LoVo (cell line): ENCODE measurements around the gene DLGAP1.
A peak's percentile ranks its signal among the peaks of the same experiment; 100 is the strongest.

Source experiments
- DNase-seq: peaks from one replicate; pipeline ENCODE4 v3.0.0-alpha.2; 2016; ENCODE audit warnings: low spot score

Gene DLGAP1

GRCh38 chr18:3653263-3653850 is 801.8 kb downstream of the DLGAP1 start:
- DNase-seq, result no peak

DNA sequence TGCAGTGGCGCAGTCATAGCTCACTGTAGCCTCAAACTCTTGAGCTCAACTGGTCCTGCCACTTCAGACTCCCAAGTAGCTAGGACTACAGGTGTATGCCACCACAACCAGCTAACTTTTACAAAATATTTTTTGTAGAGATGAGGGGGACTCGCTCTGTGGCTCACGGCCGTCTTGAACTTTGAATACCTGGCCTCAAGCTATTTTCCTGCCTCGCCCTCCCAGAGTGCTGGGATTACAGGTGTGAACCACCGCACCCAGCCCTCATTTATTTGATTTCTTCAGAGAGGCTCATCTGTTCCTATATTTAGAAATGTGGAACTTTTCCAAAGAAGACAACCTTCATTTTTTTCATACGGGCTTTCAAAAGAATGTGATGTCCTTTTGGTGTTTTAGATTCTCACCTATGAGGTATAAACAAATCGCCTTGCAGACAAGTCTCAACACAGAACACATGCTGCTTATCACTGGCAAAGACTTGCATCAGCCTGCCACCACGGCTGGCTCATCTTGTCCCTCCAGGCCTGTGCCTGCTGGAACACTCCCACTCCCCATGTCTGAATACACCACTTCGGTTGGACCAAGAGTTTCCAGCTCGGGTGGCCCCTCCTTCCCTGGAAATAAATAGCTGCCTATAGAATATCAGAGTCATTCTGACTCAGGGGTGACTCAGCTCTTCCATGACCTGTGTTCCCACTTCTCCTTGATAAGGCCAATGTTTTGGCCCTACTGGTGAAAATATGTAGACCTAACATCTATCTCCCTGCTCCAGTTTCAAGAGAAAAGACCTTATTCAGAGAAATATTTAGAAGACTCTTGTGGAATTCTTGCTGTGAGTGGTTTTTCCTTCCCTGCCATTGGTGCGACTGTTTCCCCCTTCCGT is 802.5 kb downstream of the DLGAP1 start:
- peak; percentile 95 for DNase-seq

GRCh38 chr18:3651266-3651665 is 803.8 kb downstream of the DLGAP1 start:
- no peak for DNase-seq

GRCh38 chr18:3650521-3651042 is 804.5 kb downstream of the DLGAP1 start:
- DNase-seq, result peak; percentile 47

DNA sequence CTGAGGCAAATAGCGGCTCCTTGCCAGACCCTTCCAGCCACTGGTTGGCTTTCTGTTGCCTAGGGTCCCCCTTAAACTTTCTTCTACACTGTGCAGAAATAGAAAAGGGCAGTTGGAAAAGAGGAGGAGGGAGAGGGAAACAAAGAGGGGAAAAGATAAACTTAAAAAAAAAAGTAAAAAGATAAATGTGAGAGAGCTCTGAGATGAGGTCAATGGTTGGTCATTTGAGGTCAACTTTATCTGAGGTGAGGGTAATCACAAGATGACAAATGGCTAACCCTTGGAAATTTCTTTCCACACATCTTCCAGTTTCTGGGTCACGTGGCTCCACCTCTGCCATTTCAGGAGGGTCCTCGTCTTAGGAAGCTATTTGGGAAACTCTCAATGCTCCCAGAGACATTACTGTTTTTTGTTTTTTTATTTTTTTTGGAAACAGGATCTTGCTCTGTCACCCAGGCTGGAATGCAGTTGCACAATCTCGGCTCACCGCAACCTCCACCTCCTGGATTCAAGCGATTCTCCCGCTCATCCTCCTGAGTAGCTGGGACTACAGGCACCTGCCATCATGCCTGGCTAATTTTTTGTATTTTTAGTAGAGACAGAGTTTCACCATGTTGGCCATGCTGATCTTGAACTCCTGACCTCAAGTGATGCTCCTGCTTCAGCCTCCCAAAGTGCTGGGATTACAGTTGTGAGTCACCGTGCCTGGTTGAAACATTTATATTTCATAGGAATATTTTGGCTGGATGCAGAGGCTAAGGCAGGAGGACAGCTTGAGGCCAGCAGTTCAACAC is 805.3 kb downstream of the DLGAP1 start:
- no peak for DNase-seq

GRCh38 chr18:3649135-3649632 is 805.9 kb downstream of the DLGAP1 start:
- no peak for DNase-seq

GRCh38 chr18:3648641-3649040 is 806.5 kb downstream of the DLGAP1 start:
- no peak for DNase-seq

DNA sequence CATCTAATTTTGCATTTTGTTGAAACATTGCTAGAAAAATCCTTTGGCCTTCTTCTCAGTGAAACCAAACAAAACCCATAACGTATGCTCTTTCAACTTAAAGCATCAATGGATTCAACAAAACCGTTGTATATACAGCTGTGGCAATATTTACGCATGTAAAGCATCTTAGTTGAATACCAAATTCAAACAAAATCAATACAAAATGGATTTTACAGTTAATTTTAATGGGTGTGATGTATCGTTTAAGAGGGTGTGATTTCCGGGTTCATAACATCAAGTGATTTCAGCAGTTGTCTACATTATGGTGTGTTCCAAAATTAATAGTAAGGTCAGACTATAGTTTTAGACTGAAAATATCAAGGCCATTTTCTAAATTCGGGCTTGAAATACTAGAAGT is 806.9 kb downstream of the DLGAP1 start:
- DNase-seq, result no peak

DNA sequence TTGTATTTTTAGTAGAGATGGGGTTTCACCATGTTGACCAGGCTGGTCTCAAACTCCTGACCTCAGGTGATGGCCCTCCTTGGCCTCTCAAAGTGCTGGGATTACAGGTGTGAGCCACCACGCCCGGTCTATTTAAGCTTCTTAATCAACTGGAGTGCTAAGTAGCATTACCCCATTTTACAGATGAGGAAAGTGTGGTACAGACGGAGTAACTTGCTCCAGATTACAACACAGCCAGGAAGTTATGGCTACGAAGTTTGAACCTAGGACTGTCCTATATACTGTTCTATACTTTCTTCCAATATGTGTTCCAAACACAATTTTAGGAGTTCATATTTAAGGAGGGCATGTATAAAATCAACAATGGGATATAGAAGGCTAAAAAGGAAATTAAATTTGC is 807.5 kb downstream of the DLGAP1 start:
- DNase-seq, result no peak

DNA sequence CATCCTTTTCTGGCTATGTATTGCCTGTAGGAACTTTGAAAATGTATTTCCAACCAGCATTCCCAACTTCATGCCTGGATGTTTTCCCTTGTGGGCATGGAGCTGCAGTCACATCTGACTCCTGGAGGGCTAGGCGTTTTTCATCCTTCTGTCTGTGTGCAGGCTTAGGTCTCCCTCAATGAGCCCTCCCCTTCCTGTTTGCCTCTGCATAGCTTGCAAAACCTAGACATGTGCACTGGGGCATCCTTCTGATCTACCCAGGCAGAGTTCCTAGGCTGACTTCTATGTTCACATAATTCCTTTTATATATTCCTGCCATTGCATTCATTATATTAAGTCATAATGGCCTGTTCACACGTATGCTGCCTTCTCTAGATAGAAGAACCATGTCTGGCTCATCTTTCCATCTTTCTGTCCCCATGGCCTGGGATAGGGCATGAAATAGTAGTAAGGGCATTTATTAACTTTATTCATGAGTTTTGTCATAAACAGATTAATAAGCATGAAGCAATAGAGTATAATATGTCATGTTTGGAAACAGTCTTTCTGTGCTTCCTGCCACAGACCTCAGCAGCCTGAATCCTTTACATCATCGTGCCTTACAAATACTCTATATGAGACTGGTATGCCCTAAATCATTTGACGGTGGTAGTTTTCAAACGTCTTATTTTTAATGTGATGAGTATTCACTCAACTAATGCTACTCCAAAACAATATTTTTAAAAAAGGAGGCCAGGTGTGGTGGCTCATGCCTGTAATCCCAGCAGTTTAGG is 809.5 kb downstream of the DLGAP1 start:
- no peak for DNase-seq

DNA sequence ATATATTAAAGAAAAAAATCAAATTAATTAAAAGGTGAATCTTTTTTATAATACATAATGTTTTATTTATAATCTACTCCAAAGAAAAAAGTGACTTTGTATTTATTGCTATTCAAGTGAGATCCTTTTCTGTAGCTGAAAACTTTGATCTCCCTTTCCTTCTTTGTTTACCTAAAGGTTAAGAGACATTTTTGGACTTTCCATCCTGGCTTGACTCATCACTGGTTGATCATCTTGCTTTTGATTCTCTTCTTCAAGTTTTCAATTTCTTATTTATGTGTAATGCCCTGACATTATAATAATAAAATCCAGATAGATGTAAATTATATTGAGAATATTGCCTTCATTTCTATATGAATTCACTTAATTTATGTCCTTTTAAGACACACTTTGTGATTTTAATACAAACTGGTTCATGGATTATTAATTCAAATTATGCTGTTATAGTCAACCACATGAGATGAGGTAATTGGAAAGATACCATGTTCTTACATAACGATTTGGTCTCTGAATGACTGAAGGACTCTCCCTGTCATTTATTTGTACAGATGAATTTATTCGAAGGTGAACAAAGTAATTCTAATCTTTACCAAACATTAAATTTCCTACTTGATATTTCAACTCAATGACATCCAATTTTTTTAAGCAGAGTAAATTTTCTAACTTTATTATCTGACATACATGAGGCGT is 820.7 kb downstream of the DLGAP1 start:
- DNase-seq, result no peak

- no peak for DNase-seq
These were observed 823.2 kb downstream of the DLGAP1 start for GRCh38 chr18:3631887-3632286.

GRCh38 chr18:3626929-3627458 is 828.1 kb downstream of the DLGAP1 start:
- DNase-seq, result peak; percentile 60

- no peak for DNase-seq
These were observed 829.4 kb downstream of the DLGAP1 start for GRCh38 chr18:3625742-3626091.

DNA sequence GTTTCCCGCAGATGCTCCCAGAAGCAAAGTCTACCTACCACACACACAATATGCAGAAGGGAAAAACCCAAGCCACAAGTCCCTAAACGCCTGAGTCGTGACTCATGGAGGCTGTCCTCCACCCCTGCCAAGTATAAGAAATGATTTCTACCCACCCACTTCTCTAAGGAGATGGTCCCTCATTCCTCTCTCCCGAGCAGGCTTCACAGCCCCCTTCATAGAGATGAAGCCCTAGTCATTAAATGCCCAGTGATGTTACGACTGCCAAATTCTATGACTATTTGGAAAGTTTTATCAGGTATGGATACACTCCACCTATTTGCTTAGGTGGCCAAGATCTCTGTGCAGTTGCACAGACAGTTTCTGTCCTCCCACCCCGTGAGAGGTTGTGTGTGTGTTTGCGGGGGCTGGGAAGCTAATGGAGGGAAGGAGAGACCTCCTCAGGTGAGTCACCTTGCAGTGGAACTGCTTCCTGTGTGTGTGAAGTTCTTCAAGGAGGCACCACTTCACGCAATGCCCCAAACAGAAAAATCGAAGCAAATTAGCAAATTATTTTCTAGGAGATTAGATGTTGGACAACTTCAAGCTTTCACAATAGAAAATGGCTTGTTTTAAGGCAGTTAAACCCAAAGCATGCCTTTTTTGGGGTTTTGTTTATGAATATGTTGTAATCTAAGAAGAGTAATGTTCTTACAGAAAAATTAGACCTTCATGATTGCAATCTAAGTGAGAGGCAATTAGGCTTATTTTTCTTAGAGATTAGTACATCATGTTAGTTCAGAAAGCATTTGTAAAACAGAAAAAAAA is 830.0 kb downstream of the DLGAP1 start:
- DNase-seq, result peak; percentile 86

GRCh38 chr18:3624546-3624934 is 830.6 kb downstream of the DLGAP1 start:
- no peak for DNase-seq

DNA sequence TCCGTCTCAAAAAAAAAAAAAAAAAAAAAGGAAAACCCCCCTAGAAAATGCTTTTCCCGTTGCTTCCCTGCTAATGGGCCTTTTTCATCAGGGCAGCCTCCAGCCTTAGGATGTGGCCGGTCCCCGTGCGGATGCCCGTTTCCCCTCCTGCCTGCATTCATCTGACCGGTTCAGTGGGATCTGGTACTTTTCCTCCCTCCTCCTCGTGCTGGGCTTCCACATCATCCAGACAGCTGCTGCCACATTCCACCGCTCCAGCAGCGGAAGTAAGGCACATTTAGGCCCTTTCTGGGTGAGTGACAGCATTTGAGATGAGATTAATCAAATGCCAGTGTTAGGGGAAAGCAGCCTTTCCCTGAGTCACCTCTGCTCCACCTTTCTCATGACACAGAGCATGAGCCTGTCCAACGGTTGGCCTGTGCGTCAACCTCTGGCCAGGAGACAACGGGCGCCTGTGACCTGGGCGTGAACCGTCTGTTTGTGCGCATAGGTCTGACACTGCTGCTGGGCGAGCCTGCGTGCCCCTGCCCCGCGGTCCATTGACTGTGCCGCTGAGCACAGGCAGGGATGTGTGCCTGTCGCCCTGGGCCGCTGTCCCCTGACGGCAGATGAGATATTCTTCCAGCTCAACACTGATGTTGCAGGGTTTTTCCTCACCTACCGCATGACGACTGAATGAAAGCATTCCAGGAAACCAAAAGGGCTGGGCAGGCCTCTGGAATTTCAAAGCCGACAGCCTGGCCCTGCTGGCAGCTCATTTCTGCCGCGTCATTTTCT is 831.1 kb downstream of the DLGAP1 start:
- DNase-seq, result peak; percentile 93

DNA sequence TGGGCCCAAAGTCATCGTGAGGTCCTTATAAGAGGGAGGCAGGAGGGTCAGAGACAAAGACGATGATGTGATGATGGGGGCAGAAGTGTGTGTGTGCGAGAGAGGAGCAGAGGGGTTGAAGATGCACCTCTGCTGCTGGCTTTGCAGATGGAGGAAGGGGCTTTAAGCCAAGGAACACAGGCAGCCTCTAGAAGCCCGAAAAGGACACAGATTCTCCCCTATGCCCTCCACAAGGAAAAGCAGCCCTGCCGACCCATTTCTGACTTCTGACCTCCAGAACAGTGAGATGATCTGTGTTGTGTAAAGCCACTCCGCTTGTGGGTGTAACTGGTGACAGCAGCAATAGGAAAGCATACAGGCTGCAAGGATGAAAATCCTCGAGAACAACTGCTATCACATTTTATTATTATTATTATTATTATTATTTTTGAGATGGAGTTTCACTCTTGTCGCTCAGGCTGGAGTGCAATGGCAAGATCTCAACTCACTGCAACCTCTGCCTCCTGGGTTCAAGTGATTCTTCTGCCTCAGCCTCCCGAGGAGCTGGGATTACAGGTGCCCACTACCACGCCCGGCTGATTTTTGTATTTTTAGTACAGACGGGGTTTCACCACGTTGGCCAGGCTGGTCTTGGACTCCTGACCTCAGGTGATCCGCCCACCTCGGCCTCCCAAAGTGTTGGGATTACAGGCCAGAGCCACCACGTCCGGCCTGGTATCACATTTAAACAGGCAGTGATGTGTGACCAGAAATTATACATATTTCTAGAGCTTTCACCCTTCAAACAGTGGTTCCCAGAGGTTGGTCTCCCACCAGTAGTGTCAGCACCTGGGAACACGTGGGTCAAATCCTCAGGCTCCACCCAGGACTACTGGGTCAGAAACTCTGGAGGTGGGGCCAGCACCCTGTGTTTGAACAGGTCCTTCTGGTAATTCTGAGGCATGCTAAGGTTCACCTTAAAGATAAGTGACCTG is 834.7 kb downstream of the DLGAP1 start:
- DNase-seq, result no peak
